ENCODE data around the gene ZKSCAN5. TPM values are rescaled to one million over a fixed set of nuclear protein-coding genes. Genes with fewer than 3 reads are reported as not detected.

ZKSCAN5 gene
- total RNA-seq, 1 donor from 2014 or later: 14.4 TPM

DNA sequence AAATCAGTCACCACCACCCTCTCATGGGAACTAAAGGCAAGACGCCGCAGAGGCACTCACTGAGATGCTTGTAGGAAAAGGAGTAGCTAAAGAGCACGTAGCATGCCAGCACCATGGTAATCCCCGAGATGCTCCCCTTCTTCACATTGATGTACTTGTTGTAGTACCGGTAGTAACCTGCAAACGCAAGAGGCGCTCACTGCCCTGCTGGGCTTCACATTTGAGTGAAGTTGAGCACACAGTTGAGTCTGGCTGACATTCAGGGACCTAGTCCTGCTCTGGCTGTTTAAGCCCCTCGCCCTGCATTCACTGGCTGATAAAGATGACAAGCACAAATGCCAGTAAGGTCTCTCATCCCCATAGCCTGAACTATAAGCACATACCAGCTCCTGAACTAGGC is 45.4 kb upstream of the ZKSCAN5 start:
- DNase-seq (ENCODE audit: low spot score in 2 of 2, unreplicated experiment in 2 of 2): no peak
- no peak overlapping the region for H3K4me3 Mint-ChIP-seq
- H3K27ac Mint-ChIP-seq: no peak overlapping the region
- H3K36me3 Mint-ChIP-seq: peaks cover 25% of the 10 kb centered on the region
- H3K27me3 Mint-ChIP-seq (ENCODE audit: low read depth): no peaks in the 10 kb centered on the region
- H3K9me3 Mint-ChIP-seq: no peaks in the 10 kb centered on the region
- peaks cover 4% of the 10 kb centered on the region for H3K4me1 Mint-ChIP-seq
- TF ChIP-seq, protein P1, sequence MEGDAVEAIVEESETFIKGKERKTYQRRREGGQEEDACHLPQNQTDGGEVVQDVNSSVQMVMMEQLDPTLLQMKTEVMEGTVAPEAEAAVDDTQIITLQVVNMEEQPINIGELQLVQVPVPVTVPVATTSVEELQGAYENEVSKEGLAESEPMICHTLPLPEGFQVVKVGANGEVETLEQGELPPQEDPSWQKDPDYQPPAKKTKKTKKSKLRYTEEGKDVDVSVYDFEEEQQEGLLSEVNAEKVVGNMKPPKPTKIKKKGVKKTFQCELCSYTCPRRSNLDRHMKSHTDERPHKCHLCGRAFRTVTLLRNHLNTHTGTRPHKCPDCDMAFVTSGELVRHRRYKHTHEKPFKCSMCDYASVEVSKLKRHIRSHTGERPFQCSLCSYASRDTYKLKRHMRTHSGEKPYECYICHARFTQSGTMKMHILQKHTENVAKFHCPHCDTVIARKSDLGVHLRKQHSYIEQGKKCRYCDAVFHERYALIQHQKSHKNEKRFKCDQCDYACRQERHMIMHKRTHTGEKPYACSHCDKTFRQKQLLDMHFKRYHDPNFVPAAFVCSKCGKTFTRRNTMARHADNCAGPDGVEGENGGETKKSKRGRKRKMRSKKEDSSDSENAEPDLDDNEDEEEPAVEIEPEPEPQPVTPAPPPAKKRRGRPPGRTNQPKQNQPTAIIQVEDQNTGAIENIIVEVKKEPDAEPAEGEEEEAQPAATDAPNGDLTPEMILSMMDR (IDR thresholded peaks at IDR 0.05; ENCODE audit: unreplicated experiment): peak; percentile 43

- Mint-ChIP-seq H3K9me3 (no peaks in the 10 kb centered on the region), H3K27ac (no peak overlapping the region), H3K4me3 (no peak overlapping the region), H3K36me3 (peaks cover 27% of the 10 kb centered on the region), H3K4me1 (peaks cover 12% of the 10 kb centered on the region), H3K27me3 (ENCODE audit: low read depth) (no peaks in the 10 kb centered on the region)
- no peak for DNase-seq (ENCODE audit: low spot score in 2 of 2, unreplicated experiment in 2 of 2)
- TF ChIP-seq, protein P1 (IDR thresholded peaks at IDR 0.05; ENCODE audit: unreplicated experiment): no peak
Measured at GRCh38 chr7:99460651-99461050, 43.8 kb upstream of the ZKSCAN5 start.

- Mint-ChIP-seq H3K36me3 (peaks cover 27% of the 10 kb centered on the region), H3K4me3 (no peak overlapping the region), H3K4me1 (peaks cover 15% of the 10 kb centered on the region), H3K27me3 (ENCODE audit: low read depth) (no peaks in the 10 kb centered on the region), H3K27ac (no peak overlapping the region), H3K9me3 (no peaks in the 10 kb centered on the region)
- TF ChIP-seq, protein P1 (IDR thresholded peaks at IDR 0.05; ENCODE audit: unreplicated experiment): no peak
- DNase-seq (ENCODE audit: low spot score in 2 of 2, unreplicated experiment in 2 of 2): no peak
Measured at GRCh38 chr7:99461221-99461620, 43.2 kb upstream of the ZKSCAN5 start.

- Mint-ChIP-seq H3K9me3 (no peaks in the 10 kb centered on the region), H3K27ac (peak overlapping the region; percentile 86), H3K4me1 (peaks cover 15% of the 10 kb centered on the region), H3K36me3 (peaks cover 16% of the 10 kb centered on the region), H3K27me3 (ENCODE audit: low read depth) (peaks cover 12% of the 10 kb centered on the region), H3K4me3 (peak overlapping the region; percentile 88)
- DNase-seq (ENCODE audit: low spot score in 2 of 2, unreplicated experiment in 2 of 2): no peak
- TF ChIP-seq, protein P1 (IDR thresholded peaks at IDR 0.05; ENCODE audit: unreplicated experiment): no peak
Measured at GRCh38 chr7:99465421-99465768, 39.1 kb upstream of the ZKSCAN5 start.

- Mint-ChIP-seq H3K4me3 (no peak overlapping the region), H3K27ac (no peak overlapping the region), H3K9me3 (no peaks in the 10 kb centered on the region), H3K36me3 (peaks cover 7% of the 10 kb centered on the region), H3K4me1 (peaks cover 23% of the 10 kb centered on the region), H3K27me3 (ENCODE audit: low read depth) (peaks cover 17% of the 10 kb centered on the region)
- no peak for DNase-seq (ENCODE audit: low spot score in 2 of 2, unreplicated experiment in 2 of 2)
- TF ChIP-seq, protein P1 (IDR thresholded peaks at IDR 0.05; ENCODE audit: unreplicated experiment): no peak
Measured at GRCh38 chr7:99468336-99468918, 36.0 kb upstream of the ZKSCAN5 start.
